ENCODE measurements around the gene ARFGAP2.

The ARFGAP2 gene

DNA sequence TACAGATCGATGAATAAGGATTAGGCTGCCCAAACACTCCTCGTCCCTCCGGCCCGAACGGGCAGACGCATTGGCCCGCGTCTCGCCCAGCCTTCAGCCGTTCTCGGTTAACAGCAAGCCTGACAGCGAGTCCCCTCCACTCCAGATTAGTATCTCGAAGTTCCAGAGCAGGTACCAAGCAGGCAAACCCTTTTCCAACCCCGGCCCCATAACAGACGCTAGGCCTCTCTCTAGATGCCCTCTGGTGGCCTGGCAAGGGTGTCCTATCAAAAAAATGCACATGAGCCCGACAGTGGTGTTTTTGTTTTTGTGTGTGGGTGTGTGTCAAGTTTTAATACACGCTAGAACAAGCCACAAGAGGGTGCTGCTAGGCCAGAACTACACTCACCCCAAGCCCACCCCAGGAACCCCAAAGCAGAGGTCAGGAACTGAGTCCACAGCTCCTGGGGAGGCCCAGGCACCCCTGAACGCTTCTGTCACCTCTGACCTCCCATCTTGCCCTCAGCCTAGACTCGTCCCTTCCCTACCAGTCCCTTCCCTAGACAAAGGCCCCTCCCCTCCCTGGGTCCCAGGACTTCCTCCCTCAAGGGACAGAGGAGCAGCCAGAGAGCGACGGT, 658 bp upstream of the ARFGAP2 start:
- TF ChIP-seq, protein P1, sequence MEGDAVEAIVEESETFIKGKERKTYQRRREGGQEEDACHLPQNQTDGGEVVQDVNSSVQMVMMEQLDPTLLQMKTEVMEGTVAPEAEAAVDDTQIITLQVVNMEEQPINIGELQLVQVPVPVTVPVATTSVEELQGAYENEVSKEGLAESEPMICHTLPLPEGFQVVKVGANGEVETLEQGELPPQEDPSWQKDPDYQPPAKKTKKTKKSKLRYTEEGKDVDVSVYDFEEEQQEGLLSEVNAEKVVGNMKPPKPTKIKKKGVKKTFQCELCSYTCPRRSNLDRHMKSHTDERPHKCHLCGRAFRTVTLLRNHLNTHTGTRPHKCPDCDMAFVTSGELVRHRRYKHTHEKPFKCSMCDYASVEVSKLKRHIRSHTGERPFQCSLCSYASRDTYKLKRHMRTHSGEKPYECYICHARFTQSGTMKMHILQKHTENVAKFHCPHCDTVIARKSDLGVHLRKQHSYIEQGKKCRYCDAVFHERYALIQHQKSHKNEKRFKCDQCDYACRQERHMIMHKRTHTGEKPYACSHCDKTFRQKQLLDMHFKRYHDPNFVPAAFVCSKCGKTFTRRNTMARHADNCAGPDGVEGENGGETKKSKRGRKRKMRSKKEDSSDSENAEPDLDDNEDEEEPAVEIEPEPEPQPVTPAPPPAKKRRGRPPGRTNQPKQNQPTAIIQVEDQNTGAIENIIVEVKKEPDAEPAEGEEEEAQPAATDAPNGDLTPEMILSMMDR (conservative IDR thresholded peaks at IDR 0.05; ENCODE audit: low read depth, low read length) = peak; percentile 66
- DNase-seq (ENCODE audit: low read depth) = peak; percentile 45
- H3K4me3 ChIP-seq (ENCODE audit: low read length) = peak overlapping the region; percentile 77

DNA sequence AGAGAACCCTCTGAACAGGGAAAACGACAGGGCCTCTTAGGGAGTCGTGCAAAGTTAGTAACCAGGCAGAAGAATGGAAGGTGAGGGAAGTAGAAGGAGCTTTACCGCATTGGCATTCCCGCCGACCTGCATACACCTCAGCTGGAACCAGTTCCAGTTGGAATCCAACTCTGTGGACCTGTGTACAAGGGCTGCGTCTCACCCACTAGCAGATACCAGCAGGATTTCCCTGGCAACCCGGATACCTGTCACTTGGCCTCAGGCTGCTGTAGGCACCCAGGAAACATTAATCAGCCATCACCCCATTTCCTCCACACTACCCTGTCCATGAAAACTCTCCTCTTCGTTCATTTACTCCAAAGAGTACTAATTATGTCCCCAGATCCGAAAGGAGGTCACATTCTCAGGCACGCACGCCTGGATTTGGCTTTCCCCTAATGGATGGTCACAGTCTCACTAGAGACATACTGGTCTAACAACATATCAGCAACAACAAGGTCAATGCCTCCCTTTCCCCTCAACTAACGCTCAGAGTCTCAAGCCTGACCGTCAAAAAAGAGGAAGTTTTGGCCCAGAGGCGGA, 842 bp downstream of the ARFGAP2 start:
- DNase-seq (ENCODE audit: low read depth) = no peak
- TF ChIP-seq, protein P1 (conservative IDR thresholded peaks at IDR 0.05; ENCODE audit: low read depth, low read length) = no peak
- peak overlapping the region; percentile 97 for H3K4me3 ChIP-seq (ENCODE audit: low read length)

DNA sequence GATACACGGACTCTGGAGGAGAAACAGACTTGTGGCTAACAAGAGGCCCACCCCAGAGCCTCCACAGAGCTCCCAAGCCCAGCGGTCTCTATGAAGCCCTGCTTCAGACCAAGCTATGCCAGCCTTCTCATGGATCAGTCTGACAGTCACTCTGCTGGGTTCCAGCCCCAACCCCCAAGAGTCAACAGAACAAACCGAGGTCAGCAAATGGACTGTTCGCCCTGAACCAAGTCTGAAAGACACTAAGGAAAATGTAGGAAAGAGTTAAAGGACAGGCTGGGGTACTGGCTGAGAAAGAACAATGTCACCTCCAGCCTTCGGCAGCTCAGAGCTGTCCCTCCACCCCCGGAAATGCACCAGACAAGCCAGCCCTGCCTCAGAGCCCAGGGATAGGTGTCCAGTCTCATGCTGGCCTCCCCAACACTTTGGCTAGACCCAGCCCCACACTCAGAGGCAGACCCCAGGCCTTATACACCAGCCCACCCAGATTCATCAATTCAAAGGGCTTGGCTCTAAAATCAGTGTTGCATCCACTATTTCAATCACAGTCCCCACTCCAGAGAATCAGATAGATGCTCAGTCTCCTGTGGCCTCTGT, 3.8 kb downstream of the ARFGAP2 start:
- DNase-seq (ENCODE audit: low read depth) = no peak
- H3K4me3 ChIP-seq (ENCODE audit: low read length) = no peak overlapping the region
- TF ChIP-seq, protein P1 (conservative IDR thresholded peaks at IDR 0.05; ENCODE audit: low read depth, low read length) = no peak

DNA sequence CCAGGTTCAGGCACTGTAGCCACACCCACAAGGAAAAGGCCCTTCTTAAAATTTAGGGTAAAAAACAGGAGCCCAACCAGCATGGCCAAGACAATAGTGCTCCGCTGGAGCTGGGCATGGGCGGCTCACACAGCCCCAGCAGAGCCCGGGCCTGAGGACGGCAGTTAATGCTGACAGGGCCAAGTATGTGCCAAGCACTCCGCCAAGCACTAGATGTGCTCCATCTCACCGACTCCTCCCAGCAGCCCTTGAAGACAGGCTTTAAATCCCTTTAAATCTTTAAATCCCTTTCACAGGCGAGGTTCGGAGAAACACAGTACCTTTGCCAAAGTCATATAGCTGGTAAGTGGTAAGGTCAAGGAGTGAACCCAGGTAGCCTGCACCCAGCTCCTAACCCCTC, 4.8 kb downstream of the ARFGAP2 start:
- no peak overlapping the region for H3K4me3 ChIP-seq (ENCODE audit: low read length)

DNA sequence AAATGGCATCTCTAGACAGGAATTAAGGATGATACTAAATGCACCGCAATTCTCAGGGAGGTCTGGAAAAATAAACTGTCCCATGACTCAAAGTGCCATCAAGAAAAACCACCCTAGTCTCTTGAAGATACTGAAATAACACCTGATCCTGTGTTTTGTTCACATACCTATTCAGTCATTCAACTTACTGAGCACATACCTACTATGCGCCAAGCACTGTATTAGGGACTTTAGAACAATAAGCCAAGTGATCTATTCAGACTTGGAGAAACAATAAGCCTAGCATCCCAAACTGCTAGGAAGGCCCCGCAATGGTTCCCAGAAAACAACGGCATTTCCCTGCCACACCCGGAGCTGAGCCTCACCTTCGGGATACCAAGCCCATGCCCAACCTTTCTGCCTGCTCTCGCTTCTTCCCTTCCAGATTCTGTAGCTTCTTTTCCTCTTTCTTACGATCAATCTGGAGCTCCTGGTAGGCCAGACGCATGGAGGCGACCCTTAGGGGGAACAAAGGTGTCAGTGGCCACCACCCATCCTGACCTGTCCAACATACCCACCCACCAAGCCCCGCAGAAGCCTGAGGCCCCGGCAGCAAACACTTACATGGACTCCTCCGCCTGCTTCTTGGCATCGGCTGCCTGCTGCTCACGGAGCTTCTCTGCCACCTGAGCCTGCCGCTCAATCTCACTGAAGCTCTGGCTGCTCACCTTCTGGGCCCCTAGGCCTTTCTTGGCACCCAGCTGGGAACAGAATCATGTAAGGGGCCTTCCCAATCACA, 5.4 kb downstream of the ARFGAP2 start:
- no peak for DNase-seq (ENCODE audit: low read depth)
- TF ChIP-seq, protein P1 (conservative IDR thresholded peaks at IDR 0.05; ENCODE audit: low read depth, low read length) = no peak
- H3K4me3 ChIP-seq (ENCODE audit: low read length) = no peak overlapping the region

More for the DNA sequence above, 4.8 kb downstream of the ARFGAP2 start:
- no peak for DNase-seq (ENCODE audit: low read depth)
- TF ChIP-seq, protein P1 (conservative IDR thresholded peaks at IDR 0.05; ENCODE audit: low read depth, low read length) = no peak

DNA sequence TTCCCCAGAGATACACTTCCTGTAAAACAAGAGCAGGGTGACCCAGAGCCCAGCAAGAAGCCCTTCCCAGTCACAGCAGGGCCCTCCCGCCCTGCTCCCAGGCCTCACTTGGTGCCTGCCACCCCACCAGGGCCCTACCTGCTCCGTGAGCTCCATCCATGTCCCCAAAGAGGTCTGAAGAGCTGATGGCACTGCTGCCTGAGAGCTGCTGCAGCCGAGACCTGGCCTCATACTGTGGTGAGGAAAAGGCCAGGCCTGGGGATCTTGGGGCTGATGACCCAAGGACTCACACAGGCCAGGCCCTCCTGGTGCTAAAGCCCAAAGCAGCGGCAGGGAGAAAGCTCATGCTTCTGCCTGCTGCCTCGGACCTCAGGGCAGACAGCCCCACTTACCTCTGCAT, 10.3 kb downstream of the ARFGAP2 start:
- TF ChIP-seq, protein P1 (conservative IDR thresholded peaks at IDR 0.05; ENCODE audit: low read depth, low read length) = no peak
- H3K4me3 ChIP-seq (ENCODE audit: low read length) = no peak overlapping the region
- DNase-seq (ENCODE audit: low read depth) = no peak

Measured in retinal pigment epithelial cell (primary cell).